Measurements from ENCODE around the gene HELLS.
"Not testable (repeated sequence)": the region's sequence is repeated elsewhere in the genome, so short reads cannot be mapped to it uniquely, and the experiment has no call there.

HELLS gene

GRCh38 chr10:94545391-94546048 is at the start of gene HELLS:
TSS of gene HELLS (plus strand) at chr10:94545788. CDS start at chr10:94545922, 134 bp downstream.
- DNase-seq: peak; percentile 88 to 92
- no peak for TF ChIP-seq GATA1 (IDR thresholded peaks at IDR 0.05; ENCODE audit: low read depth, low read length)
- peak; percentile 58 for TF ChIP-seq POLR2A (IDR thresholded peaks at IDR 0.05; ENCODE audit: low read length)

- TF ChIP-seq GATA1 (IDR thresholded peaks at IDR 0.05; ENCODE audit: low read depth, low read length) (no peak), POLR2A (IDR thresholded peaks at IDR 0.05; ENCODE audit: low read length) (no peak)
These were observed 49.6 kb upstream of the HELLS start for GRCh38 chr10:94496010-94496409.

GRCh38 chr10:94496646-94497045 is 48.9 kb upstream of the HELLS start:
- no peak for DNase-seq
- no peak for TF ChIP-seq GATA1 (IDR thresholded peaks at IDR 0.05; ENCODE audit: low read depth, low read length)
- TF ChIP-seq POLR2A (IDR thresholded peaks at IDR 0.05; ENCODE audit: low read length): no peak

More at GRCh38 chr10:94496010-94496409, 49.6 kb upstream of the HELLS start:
- DNase-seq: no peak

GRCh38 chr10:94500063-94500462 is 45.5 kb upstream of the HELLS start:
- no peak for TF ChIP-seq GATA1 (IDR thresholded peaks at IDR 0.05; ENCODE audit: low read depth, low read length)
- peak; percentile 16 to 20 for DNase-seq

- TF ChIP-seq GATA1 (IDR thresholded peaks at IDR 0.05; ENCODE audit: low read depth, low read length): no peak
- no peak for TF ChIP-seq POLR2A (IDR thresholded peaks at IDR 0.05; ENCODE audit: low read length)
- DNase-seq: no peak
These were observed 24.0 kb upstream of the HELLS start for GRCh38 chr10:94521276-94522250.

GRCh38 chr10:94524146-94524545 is 21.4 kb upstream of the HELLS start:
- no peak for DNase-seq
- TF ChIP-seq GATA1 (IDR thresholded peaks at IDR 0.05; ENCODE audit: low read depth, low read length): no peak

- TF ChIP-seq POLR2A (IDR thresholded peaks at IDR 0.05; ENCODE audit: low read length): no peak
- TF ChIP-seq GATA1 (IDR thresholded peaks at IDR 0.05; ENCODE audit: low read depth, low read length): no peak
- DNase-seq: no peak
These were observed 20.9 kb upstream of the HELLS start for GRCh38 chr10:94524711-94525110.

GRCh38 chr10:94531550-94531949 is 14.0 kb upstream of the HELLS start:
- DNase-seq: not testable (repeated sequence)

GRCh38 chr10:94533027-94533426 is 12.6 kb upstream of the HELLS start:
- DNase-seq: no peak

GRCh38 chr10:94542282-94542681 is 3.3 kb upstream of the HELLS start:
- DNase-seq: not testable (repeated sequence)

More at GRCh38 chr10:94533027-94533426, 12.6 kb upstream of the HELLS start:
- no peak for TF ChIP-seq POLR2A (IDR thresholded peaks at IDR 0.05; ENCODE audit: low read length)
- TF ChIP-seq GATA1 (IDR thresholded peaks at IDR 0.05; ENCODE audit: low read depth, low read length): no peak

GRCh38 chr10:94546049-94546900 is 687 bp downstream of the HELLS start:
- DNase-seq: peak in 1 of 2 experiments; percentile 31

GRCh38 chr10:94546901-94547185 is 1.3 kb downstream of the HELLS start:
- no peak for TF ChIP-seq POLR2A (IDR thresholded peaks at IDR 0.05; ENCODE audit: low read length)
- no peak for TF ChIP-seq GATA1 (IDR thresholded peaks at IDR 0.05; ENCODE audit: low read depth, low read length)
- peak in 1 of 2 experiments; percentile 17 for DNase-seq

More at GRCh38 chr10:94546049-94546900, 687 bp downstream of the HELLS start:
- TF ChIP-seq POLR2A (IDR thresholded peaks at IDR 0.05; ENCODE audit: low read length) (peak; percentile 48), GATA1 (IDR thresholded peaks at IDR 0.05; ENCODE audit: low read depth, low read length) (no peak)

- no peak for DNase-seq
- TF ChIP-seq POLR2A (IDR thresholded peaks at IDR 0.05; ENCODE audit: low read length) (no peak), GATA1 (IDR thresholded peaks at IDR 0.05; ENCODE audit: low read depth, low read length) (no peak)
These were observed 3.6 kb downstream of the HELLS start for GRCh38 chr10:94549221-94549620.

GRCh38 chr10:94567714-94568307 is 22.2 kb downstream of the HELLS start:
- DNase-seq: not testable (repeated sequence)
